ENCODE data around the gene RPEL1.
"Not testable (repeated sequence)": the region's sequence is repeated elsewhere in the genome, so short reads cannot be mapped to it uniquely, and the experiment has no call there.

The RPEL1 gene

DNA sequence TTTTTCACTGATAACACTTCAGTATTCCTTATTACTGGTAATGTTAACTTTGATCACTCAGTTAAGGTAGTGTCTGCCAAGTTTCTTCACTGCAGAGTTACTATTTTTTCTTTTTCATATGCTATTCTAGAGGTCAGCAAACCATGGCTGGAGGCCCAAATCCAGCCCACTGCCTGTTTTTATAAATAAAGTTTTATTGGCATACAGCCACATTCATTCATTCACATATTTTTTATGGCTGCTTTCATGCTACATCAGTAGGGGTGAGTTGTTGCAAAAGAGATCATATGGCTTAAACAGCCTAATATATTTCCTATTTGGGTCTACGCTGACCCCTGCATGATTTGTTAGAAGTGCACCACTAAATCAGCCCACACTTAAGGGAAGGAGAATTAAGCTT lies 10.9 kb downstream of the RPEL1 start:
- no peaks in the 10 kb centered on the region for H3K9me3 ChIP-seq (ENCODE audit: control insufficient read depth, low read length)
- no peak overlapping the region for H3K4me3 ChIP-seq (ENCODE audit: insufficient read depth, low read depth, low read length, poor library complexity, severe bottlenecking)
- H3K4me1 ChIP-seq (ENCODE audit: control insufficient read depth, insufficient read depth, low read length, poor library complexity, severe bottlenecking) = no peaks in the 10 kb centered on the region
- H3K36me3 ChIP-seq (ENCODE audit: control insufficient read depth, insufficient read depth, low read length) = no peaks in the 10 kb centered on the region
- H3K27ac ChIP-seq (ENCODE audit: insufficient read depth, low read length, poor library complexity, severe bottlenecking) = no peak overlapping the region
- peaks cover 2% of the 10 kb centered on the region for H3K27me3 ChIP-seq (replicated peaks; ENCODE audit: control insufficient read depth, insufficient read depth, low read length, poor library complexity, severe bottlenecking)
- DNase-seq = no peak

DNA sequence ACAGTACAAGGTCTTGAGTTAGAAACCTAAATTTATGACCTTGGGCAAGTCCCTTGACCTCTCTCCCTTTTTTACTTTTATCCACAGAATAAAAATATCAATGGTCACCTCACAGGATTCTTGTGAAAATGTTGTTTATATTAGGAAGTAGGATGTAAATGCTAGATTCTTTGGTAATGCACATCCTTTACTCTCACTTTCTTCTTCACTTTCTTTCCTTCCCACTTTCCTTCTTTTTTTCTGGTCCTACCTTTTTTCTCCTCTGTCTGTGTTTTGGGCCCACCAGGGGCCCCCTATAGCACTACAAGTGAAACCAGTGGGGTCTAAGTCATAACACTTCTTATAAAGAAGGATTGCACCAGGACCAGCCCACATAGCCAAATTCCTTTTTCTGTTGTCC lies 12.1 kb downstream of the RPEL1 start:
- Histone ChIP-seq H3K4me3 (ENCODE audit: insufficient read depth, low read depth, low read length, poor library complexity, severe bottlenecking) (no peak overlapping the region), H3K27ac (ENCODE audit: insufficient read depth, low read length, poor library complexity, severe bottlenecking) (no peak overlapping the region), H3K9me3 (ENCODE audit: control insufficient read depth, low read length) (no peaks in the 10 kb centered on the region), H3K36me3 (ENCODE audit: control insufficient read depth, insufficient read depth, low read length) (no peaks in the 10 kb centered on the region), H3K27me3 (replicated peaks; ENCODE audit: control insufficient read depth, insufficient read depth, low read length, poor library complexity, severe bottlenecking) (peaks cover 2% of the 10 kb centered on the region), H3K4me1 (ENCODE audit: control insufficient read depth, insufficient read depth, low read length, poor library complexity, severe bottlenecking) (no peaks in the 10 kb centered on the region)
- DNase-seq = no peak

DNA sequence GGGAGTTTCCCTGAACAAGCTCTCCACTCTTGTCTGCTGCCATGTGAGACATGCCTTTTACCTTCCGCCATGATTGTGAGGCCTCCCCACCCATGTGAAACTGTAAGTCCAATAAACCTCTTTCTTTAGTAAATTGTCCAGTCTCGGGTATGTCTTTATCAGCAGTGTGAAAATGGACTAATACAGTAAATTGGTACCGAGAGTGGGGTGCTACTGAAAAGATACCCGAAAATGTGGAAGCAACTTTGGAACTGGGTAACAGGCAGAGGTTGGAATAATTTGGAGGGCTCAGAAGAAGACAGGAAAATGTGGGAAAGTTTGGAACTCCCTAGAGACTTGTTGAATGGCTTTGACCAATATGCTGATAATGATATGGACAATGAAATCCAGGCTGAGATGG lies 13.2 kb downstream of the RPEL1 start:
- H3K36me3 ChIP-seq (ENCODE audit: control insufficient read depth, insufficient read depth, low read length); H3K9me3 ChIP-seq (ENCODE audit: control insufficient read depth, low read length); DNase-seq; H3K27ac ChIP-seq (ENCODE audit: insufficient read depth, low read length, poor library complexity, severe bottlenecking); H3K4me3 ChIP-seq (ENCODE audit: insufficient read depth, low read depth, low read length, poor library complexity, severe bottlenecking); H3K4me1 ChIP-seq (ENCODE audit: control insufficient read depth, insufficient read depth, low read length, poor library complexity, severe bottlenecking); H3K27me3 ChIP-seq (replicated peaks; ENCODE audit: control insufficient read depth, insufficient read depth, low read length, poor library complexity, severe bottlenecking): not testable (repeated sequence)

DNA sequence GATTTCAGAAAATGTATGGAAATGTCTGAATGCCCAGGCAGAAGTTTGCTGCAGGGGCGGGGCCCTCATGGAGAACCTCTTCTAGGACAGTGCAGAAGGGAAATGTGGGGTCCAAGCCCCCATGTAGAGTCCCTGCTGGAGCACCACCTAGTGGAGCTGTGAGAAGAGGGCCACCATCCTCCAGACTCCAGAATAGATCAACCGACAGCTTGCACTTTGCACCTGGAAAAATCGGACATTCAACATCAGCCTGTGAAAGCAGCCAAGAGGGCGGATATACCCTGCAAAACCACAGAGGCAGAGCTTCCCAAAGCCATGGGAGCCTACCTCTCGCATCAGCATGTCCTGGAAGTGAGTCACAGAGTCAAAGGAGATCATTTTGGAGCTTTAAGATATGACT lies 14.3 kb downstream of the RPEL1 start:
- Histone ChIP-seq H3K4me1 (ENCODE audit: control insufficient read depth, insufficient read depth, low read length, poor library complexity, severe bottlenecking) (no peaks in the 10 kb centered on the region), H3K9me3 (ENCODE audit: control insufficient read depth, low read length) (no peaks in the 10 kb centered on the region), H3K27me3 (replicated peaks; ENCODE audit: control insufficient read depth, insufficient read depth, low read length, poor library complexity, severe bottlenecking) (peaks cover 2% of the 10 kb centered on the region), H3K4me3 (ENCODE audit: insufficient read depth, low read depth, low read length, poor library complexity, severe bottlenecking) (no peak overlapping the region), H3K27ac (ENCODE audit: insufficient read depth, low read length, poor library complexity, severe bottlenecking) (no peak overlapping the region), H3K36me3 (ENCODE audit: control insufficient read depth, insufficient read depth, low read length) (no peaks in the 10 kb centered on the region)
- DNase-seq = no peak

DNA sequence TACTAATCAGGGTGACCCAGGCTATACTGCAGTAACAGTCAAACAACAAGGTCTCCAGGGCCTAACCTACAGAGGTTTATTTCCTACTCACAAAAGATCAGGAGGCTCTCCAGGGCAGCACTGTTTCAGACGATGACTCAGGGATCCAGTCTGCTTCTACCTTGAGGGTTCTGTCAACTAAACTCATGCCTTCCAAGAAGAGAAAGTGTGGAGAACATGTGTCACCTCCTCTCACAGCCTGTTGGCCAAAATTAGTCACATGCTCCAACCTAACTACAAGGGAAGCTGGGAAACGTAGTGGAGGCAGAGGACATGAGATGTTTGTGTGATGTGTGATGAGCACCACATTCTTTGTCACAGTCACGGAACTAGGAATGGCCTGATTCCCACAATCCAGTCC lies 16.5 kb downstream of the RPEL1 start:
- Histone ChIP-seq H3K4me1 (ENCODE audit: control insufficient read depth, insufficient read depth, low read length, poor library complexity, severe bottlenecking) (no peaks in the 10 kb centered on the region), H3K9me3 (ENCODE audit: control insufficient read depth, low read length) (no peaks in the 10 kb centered on the region), H3K4me3 (ENCODE audit: insufficient read depth, low read depth, low read length, poor library complexity, severe bottlenecking) (no peak overlapping the region), H3K27ac (ENCODE audit: insufficient read depth, low read length, poor library complexity, severe bottlenecking) (no peak overlapping the region), H3K27me3 (replicated peaks; ENCODE audit: control insufficient read depth, insufficient read depth, low read length, poor library complexity, severe bottlenecking) (no peaks in the 10 kb centered on the region), H3K36me3 (ENCODE audit: control insufficient read depth, insufficient read depth, low read length) (no peaks in the 10 kb centered on the region)
- DNase-seq = no peak

DNA sequence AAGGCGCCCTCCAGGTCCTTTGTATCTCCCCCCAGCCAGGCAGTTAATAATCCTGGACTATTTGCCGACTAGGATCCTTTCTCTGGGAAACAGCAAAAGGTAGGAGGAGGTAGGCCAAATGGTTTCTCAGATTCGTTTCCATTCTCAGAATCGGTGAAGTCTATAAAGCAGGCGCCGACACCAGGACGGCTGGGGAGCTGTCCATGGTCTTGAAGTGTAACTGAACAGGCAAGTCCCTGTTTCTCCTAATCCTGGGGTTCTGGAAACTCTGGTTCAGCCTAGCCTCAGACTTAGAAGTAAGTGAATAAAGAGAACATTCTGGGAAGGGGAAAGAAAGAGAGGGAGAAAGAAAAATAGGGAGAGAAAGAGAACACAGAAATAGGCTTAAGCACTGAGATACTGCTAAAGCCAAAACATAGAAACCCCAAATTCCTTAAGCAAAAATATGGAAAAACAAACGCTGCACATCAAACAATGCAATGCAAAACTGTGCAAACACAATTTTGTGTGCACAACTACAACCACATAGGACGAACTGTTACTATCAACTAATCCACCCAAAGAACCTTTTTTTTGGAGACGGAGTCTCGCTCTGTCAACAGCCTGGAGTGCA lies 20.1 kb downstream of the RPEL1 start:
- Histone ChIP-seq H3K9me3 (ENCODE audit: control insufficient read depth, low read length) (no peaks in the 10 kb centered on the region), H3K27ac (ENCODE audit: insufficient read depth, low read length, poor library complexity, severe bottlenecking) (no peak overlapping the region), H3K27me3 (replicated peaks; ENCODE audit: control insufficient read depth, insufficient read depth, low read length, poor library complexity, severe bottlenecking) (no peaks in the 10 kb centered on the region), H3K4me3 (ENCODE audit: insufficient read depth, low read depth, low read length, poor library complexity, severe bottlenecking) (no peak overlapping the region), H3K36me3 (ENCODE audit: control insufficient read depth, insufficient read depth, low read length) (no peaks in the 10 kb centered on the region), H3K4me1 (ENCODE audit: control insufficient read depth, insufficient read depth, low read length, poor library complexity, severe bottlenecking) (no peaks in the 10 kb centered on the region)
- DNase-seq = no peak

DNA sequence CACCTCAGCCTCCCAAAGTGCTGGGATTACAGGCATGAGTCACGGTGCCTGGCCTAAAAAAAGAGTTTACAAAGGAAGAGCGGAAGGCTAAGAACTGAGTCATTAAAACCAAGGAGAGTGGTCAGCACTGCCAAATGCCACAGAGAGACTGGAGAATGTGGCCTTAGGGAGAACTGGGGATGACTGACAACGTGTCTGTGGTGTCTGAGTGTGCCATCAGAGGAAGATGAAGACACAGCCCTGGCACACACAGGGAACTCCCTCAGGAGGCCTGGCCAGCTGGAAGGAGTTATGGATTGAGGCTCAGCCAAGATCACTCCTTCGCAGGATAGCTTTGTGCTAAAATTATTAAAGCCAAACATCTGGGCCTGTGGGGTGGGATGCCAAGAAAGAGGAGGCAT lies 27.4 kb downstream of the RPEL1 start:
- H3K27ac ChIP-seq (ENCODE audit: insufficient read depth, low read length, poor library complexity, severe bottlenecking) = no peak overlapping the region
- no peak for DNase-seq
- peaks cover 18% of the 10 kb centered on the region for H3K4me1 ChIP-seq (ENCODE audit: control insufficient read depth, insufficient read depth, low read length, poor library complexity, severe bottlenecking)
- no peaks in the 10 kb centered on the region for H3K36me3 ChIP-seq (ENCODE audit: control insufficient read depth, insufficient read depth, low read length)
- peaks cover 12% of the 10 kb centered on the region for H3K27me3 ChIP-seq (replicated peaks; ENCODE audit: control insufficient read depth, insufficient read depth, low read length, poor library complexity, severe bottlenecking)
- H3K4me3 ChIP-seq (ENCODE audit: insufficient read depth, low read depth, low read length, poor library complexity, severe bottlenecking) = no peak overlapping the region
- no peaks in the 10 kb centered on the region for H3K9me3 ChIP-seq (ENCODE audit: control insufficient read depth, low read length)

DNA sequence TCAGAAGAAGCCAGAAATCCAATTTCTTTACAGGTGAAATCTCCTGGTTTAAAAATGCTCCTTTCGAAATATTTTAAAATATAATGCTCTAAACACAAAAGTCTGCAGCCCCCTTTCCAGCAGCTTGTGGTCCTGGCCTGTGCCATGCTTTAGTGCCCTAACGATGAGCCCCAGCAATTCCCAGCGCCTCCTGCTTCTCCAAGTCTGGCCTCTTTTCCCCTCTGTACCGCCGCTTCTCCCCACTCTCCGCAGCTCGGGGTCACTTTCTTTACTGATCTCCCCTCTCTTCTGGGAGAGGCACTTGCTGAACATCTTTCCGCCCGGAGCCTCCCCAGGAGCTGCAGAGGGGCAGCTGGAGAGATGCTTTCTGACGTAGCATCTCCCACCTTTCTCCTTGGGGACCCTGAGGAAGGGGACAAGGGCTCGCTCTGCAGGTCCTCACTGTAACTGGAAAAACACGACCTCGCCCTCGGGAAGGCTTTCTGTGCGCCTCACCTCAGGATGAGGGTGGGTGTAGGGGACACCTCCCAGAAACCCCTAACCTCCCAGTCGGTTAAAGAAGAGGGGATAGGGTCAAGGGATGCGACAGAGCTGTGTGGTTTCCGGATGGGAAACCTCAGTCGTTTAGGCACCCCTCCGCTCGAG lies 30.7 kb downstream of the RPEL1 start:
- Histone ChIP-seq H3K36me3 (ENCODE audit: control insufficient read depth, insufficient read depth, low read length) (no peaks in the 10 kb centered on the region), H3K9me3 (ENCODE audit: control insufficient read depth, low read length) (no peaks in the 10 kb centered on the region), H3K27ac (ENCODE audit: insufficient read depth, low read length, poor library complexity, severe bottlenecking) (no peak overlapping the region), H3K27me3 (replicated peaks; ENCODE audit: control insufficient read depth, insufficient read depth, low read length, poor library complexity, severe bottlenecking) (peaks cover 18% of the 10 kb centered on the region), H3K4me3 (ENCODE audit: insufficient read depth, low read depth, low read length, poor library complexity, severe bottlenecking) (peak overlapping the region; percentile 36), H3K4me1 (ENCODE audit: control insufficient read depth, insufficient read depth, low read length, poor library complexity, severe bottlenecking) (peaks cover 19% of the 10 kb centered on the region)
- DNase-seq = no peak

DNA sequence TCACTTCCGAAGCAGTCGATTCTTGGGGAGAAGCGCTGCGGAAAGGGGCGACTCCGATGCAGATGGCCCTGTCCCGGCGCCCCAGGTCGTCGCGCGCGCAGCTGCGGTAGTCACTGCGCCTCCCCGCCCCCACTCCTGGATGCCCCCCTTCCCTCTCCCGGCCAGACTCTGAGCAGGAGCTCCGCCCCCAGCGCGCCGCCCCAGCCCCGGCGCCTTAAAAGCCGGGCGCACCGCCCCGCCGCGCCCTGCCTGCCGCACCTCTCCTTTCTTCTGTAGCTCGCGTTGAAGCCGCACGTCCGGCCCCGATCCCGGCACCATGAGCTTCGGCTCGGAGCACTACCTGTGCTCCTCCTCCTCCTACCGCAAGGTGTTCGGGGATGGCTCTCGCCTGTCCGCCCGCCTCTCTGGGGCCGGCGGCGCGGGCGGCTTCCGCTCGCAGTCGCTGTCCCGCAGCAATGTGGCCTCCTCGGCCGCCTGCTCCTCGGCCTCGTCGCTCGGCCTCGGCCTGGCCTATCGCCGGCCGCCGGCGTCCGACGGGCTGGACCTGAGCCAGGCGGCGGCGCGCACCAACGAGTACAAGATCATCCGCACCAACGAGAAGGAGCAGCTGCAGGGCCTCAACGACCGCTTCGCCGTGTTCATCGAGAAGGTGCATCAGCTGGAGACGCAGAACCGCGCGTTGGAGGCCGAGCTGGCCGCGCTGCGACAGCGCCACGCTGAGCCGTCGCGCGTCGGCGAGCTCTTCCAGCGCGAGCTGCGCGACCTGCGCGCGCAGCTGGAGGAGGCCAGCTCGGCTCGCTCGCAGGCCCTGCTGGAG lies 31.4 kb downstream of the RPEL1 start, which contains the start of gene INA:
Gene INA (plus strand): TSS at position 243 of the 817 bp plus-strand sequence. CDS start 74 bp downstream, at position 317.
- Histone ChIP-seq H3K27me3 (replicated peaks; ENCODE audit: control insufficient read depth, insufficient read depth, low read length, poor library complexity, severe bottlenecking) (peaks cover 24% of the 10 kb centered on the region), H3K4me3 (ENCODE audit: insufficient read depth, low read depth, low read length, poor library complexity, severe bottlenecking) (peak within 1 kb of the TSS; percentile 36), H3K9me3 (ENCODE audit: control insufficient read depth, low read length) (no peaks in the 10 kb centered on the region), H3K4me1 (ENCODE audit: control insufficient read depth, insufficient read depth, low read length, poor library complexity, severe bottlenecking) (peaks cover 19% of the 10 kb centered on the region), H3K36me3 (ENCODE audit: control insufficient read depth, insufficient read depth, low read length) (no peaks in the 10 kb centered on the region), H3K27ac (ENCODE audit: insufficient read depth, low read length, poor library complexity, severe bottlenecking) (no peak within 1 kb of the TSS)
- no peak for DNase-seq
